SK-N-MC (cell line): Measurements from ENCODE around the gene RTN4IP1.

Experiments
- DNase-seq: peaks from one replicate; pipeline ENCODE4 v3.0.0-alpha.2; 2011; ENCODE audit warnings: low read depth, low spot score
- H3K27ac ChIP-seq: fragments of 200-600 bp; sonication (generic); 2 replicates; pipeline ENCODE4 v1.5.1; 2016; ENCODE audit warnings: mixed run types
- H3K36me3 ChIP-seq: fragments of 200-600 bp; sonication (generic); 2 replicates; pipeline ENCODE4 v1.6.1; 2017; ENCODE audit warnings: antibody characterized with exemption, low read length, mixed read lengths; ENCODE audit not compliant: insufficient read depth
- H3K4me3 ChIP-seq: fragments of 200-600 bp; sonication (generic); 2 replicates; pipeline ENCODE4 v1.5.1; 2016
- H3K9ac ChIP-seq: fragments of 200-600 bp; sonication (generic); 2 replicates; pipeline ENCODE4 v1.8.0; 2017; ENCODE audit warnings: mixed run types, mixed read lengths; ENCODE audit not compliant: insufficient read length
- H3K9me3 ChIP-seq: fragments of 200-600 bp; sonication (generic); 2 replicates; pipeline ENCODE4 v1.6.1; 2017; ENCODE audit warnings: low read depth, mild to moderate bottlenecking, antibody characterized with exemption, low read length, moderate library complexity, mixed read lengths
- EZH2 ChIP-seq: fragments of 200-600 bp; sonication (generic); IDR thresholded peaks from one replicate; pipeline ENCODE4 v1.6.1; 2017; ENCODE audit warnings: antibody characterized with exemption
- FOXP2 ChIP-seq: optimal IDR thresholded peaks from 2 replicates; pipeline ENCODE3; 2011; ENCODE audit warnings: mild to moderate bottlenecking, moderate library complexity; ENCODE audit not compliant: insufficient read depth; ENCODE audit errors: extremely low read length, control extremely low read depth
- POLR2AphosphoS5 ChIP-seq: IDR thresholded peaks from 2 replicates; pipeline ENCODE4 v1.6.1; 2012; ENCODE audit warnings: mild to moderate bottlenecking, low read depth, low read length, borderline replicate concordance

The RTN4IP1 gene

GRCh38 chr6:106659859-106660258 is 30.6 kb upstream of the RTN4IP1 start:
- no peak overlapping the region for H3K4me3 ChIP-seq
- no peak overlapping the region for H3K27ac ChIP-seq
- no peak for TF ChIP-seq EZH2
- TF ChIP-seq POLR2AphosphoS5: no peak
- TF ChIP-seq FOXP2: no peak
- peaks cover 83% of the 10 kb centered on the region for H3K36me3 ChIP-seq
- no peak for DNase-seq
- no peaks in the 10 kb centered on the region; the same call in 1 of the 2 replicates for H3K9me3 ChIP-seq
- H3K9ac ChIP-seq: no peak overlapping the region

- Histone ChIP-seq H3K27ac (no peak overlapping the region), H3K4me3 (no peak overlapping the region), H3K9ac (no peak overlapping the region), H3K36me3 (peaks cover 79% of the 10 kb centered on the region), H3K9me3 (no peaks in the 10 kb centered on the region; the same call in 1 of the 2 replicates)
- no peak for DNase-seq
- TF ChIP-seq FOXP2 (no peak), POLR2AphosphoS5 (no peak), EZH2 (no peak)
Measured at GRCh38 chr6:106658469-106658868, 29.2 kb upstream of the RTN4IP1 start.

- Histone ChIP-seq H3K27ac (no peak overlapping the region), H3K9ac (no peak overlapping the region), H3K4me3 (no peak overlapping the region), H3K9me3 (no peaks in the 10 kb centered on the region), H3K36me3 (peaks cover 63% of the 10 kb centered on the region)
- no peak for DNase-seq
- no peak for TF ChIP-seq EZH2
- no peak for TF ChIP-seq FOXP2
- no peak for TF ChIP-seq POLR2AphosphoS5
Measured at GRCh38 chr6:106648651-106649308, 19.5 kb upstream of the RTN4IP1 start.

- no peaks in the 10 kb centered on the region for H3K9me3 ChIP-seq
- no peak overlapping the region for H3K27ac ChIP-seq
- no peak overlapping the region for H3K4me3 ChIP-seq
- H3K36me3 ChIP-seq: peaks cover 46% of the 10 kb centered on the region
- no peak for DNase-seq
- no peak for TF ChIP-seq FOXP2
- TF ChIP-seq POLR2AphosphoS5: no peak
- TF ChIP-seq EZH2: no peak
- H3K9ac ChIP-seq: no peak overlapping the region
Measured at GRCh38 chr6:106643061-106643460, 13.8 kb upstream of the RTN4IP1 start.

GRCh38 chr6:106642476-106642875 is 13.2 kb upstream of the RTN4IP1 start:
- no peak for TF ChIP-seq EZH2
- no peaks in the 10 kb centered on the region for H3K9me3 ChIP-seq
- DNase-seq: no peak
- H3K27ac ChIP-seq: no peak overlapping the region
- no peak overlapping the region for H3K9ac ChIP-seq
- no peak overlapping the region for H3K4me3 ChIP-seq
- H3K36me3 ChIP-seq: peaks cover 46% of the 10 kb centered on the region

- no peak overlapping the region for H3K27ac ChIP-seq
Measured at GRCh38 chr6:106639812-106640211, 10.5 kb upstream of the RTN4IP1 start.

GRCh38 chr6:106637717-106638341 is 8.5 kb upstream of the RTN4IP1 start:
- H3K9ac ChIP-seq: no peak overlapping the region
- TF ChIP-seq EZH2 (no peak), FOXP2 (no peak), POLR2AphosphoS5 (no peak)
- no peak overlapping the region for H3K27ac ChIP-seq
- peaks cover 19% of the 10 kb centered on the region for H3K36me3 ChIP-seq
- no peak for DNase-seq
- H3K4me3 ChIP-seq: no peak overlapping the region
- H3K9me3 ChIP-seq: no peaks in the 10 kb centered on the region

More at GRCh38 chr6:106639812-106640211, 10.5 kb upstream of the RTN4IP1 start:
- no peak for DNase-seq
- Histone ChIP-seq H3K9me3 (no peaks in the 10 kb centered on the region), H3K36me3 (peaks cover 33% of the 10 kb centered on the region), H3K9ac (no peak overlapping the region), H3K4me3 (no peak overlapping the region)
- TF ChIP-seq EZH2: no peak
- no peak for TF ChIP-seq FOXP2
- TF ChIP-seq POLR2AphosphoS5: no peak

GRCh38 chr6:106637051-106637716 is 7.9 kb upstream of the RTN4IP1 start:
- TF ChIP-seq FOXP2 (no peak), EZH2 (no peak), POLR2AphosphoS5 (no peak)
- H3K9me3 ChIP-seq: no peaks in the 10 kb centered on the region
- no peak overlapping the region for H3K9ac ChIP-seq
- no peak for DNase-seq
- H3K36me3 ChIP-seq: peaks cover 12% of the 10 kb centered on the region; the same call in 1 of the 2 replicates
- no peak overlapping the region for H3K27ac ChIP-seq
- H3K4me3 ChIP-seq: no peak overlapping the region

- Histone ChIP-seq H3K9me3 (no peaks in the 10 kb centered on the region), H3K4me3 (no peak overlapping the region), H3K9ac (no peak overlapping the region), H3K27ac (no peak overlapping the region), H3K36me3 (no peaks in the 10 kb centered on the region)
- no peak for TF ChIP-seq POLR2AphosphoS5
- TF ChIP-seq EZH2: no peak
- TF ChIP-seq FOXP2: no peak
- no peak for DNase-seq
Measured at GRCh38 chr6:106634565-106634964, 5.3 kb upstream of the RTN4IP1 start.
